H9 (cell line): ENCODE data around the gene DARS1. TPM values are rescaled to one million over a fixed set of nuclear protein-coding genes. Genes with fewer than 3 reads are reported as not detected.

ENCODE experiments used
- DNase-seq: peaks from one replicate; pipeline ENCODE4 v3.0.0-alpha.2; 2017
- H2AFZ ChIP-seq: one replicate; pipeline ENCODE4 v1.6.1; 2013; ENCODE audit warnings: mild to moderate bottlenecking, low read length, control low read depth, moderate library complexity
- H2AK5ac ChIP-seq: 2 replicates; pipeline ENCODE4 v1.6.1; 2013; ENCODE audit warnings: low read length, control low read depth, mixed read lengths; ENCODE audit not compliant: insufficient read length
- H2BK120ac ChIP-seq: one replicate; pipeline ENCODE4 v1.6.1; 2013; ENCODE audit warnings: low read depth, mild to moderate bottlenecking, low read length, control low read depth, inconsistent platforms; ENCODE audit not compliant: poor library complexity, severe bottlenecking
- H2BK12ac ChIP-seq: 2 replicates; pipeline ENCODE4 v1.6.1; 2013; ENCODE audit warnings: low read length, control low read depth, mixed read lengths, low read depth; ENCODE audit not compliant: insufficient read length
- H2BK15ac ChIP-seq: 2 replicates; pipeline ENCODE4 v1.6.1; 2013; ENCODE audit warnings: low read depth, low read length, control low read depth
- H2BK20ac ChIP-seq: one replicate; pipeline ENCODE4 v1.6.1; 2013; ENCODE audit warnings: low read depth, mild to moderate bottlenecking, low read length, control low read depth, inconsistent platforms; ENCODE audit not compliant: poor library complexity, severe bottlenecking
- H2BK5ac ChIP-seq: 2 replicates; pipeline ENCODE4 v1.6.1; 2013; ENCODE audit warnings: low read length, control low read depth, mixed read lengths; ENCODE audit not compliant: insufficient read length
- H3K14ac ChIP-seq: 2 replicates; pipeline ENCODE4 v1.6.1; 2013; ENCODE audit warnings: low read length, control low read depth; ENCODE audit not compliant: insufficient read depth
- H3K18ac ChIP-seq: 2 replicates; pipeline ENCODE4 v1.6.1; 2013; ENCODE audit warnings: low read depth, mild to moderate bottlenecking, mixed read lengths, low read length, control low read depth; ENCODE audit not compliant: insufficient read length
- H3K23ac ChIP-seq: 2 replicates; pipeline ENCODE4 v1.6.1; 2013; ENCODE audit warnings: low read length, control low read depth, mixed read lengths, low read depth; ENCODE audit not compliant: insufficient read length
- H3K23me2 ChIP-seq: 2 replicates; pipeline ENCODE4 v1.6.1; 2013; ENCODE audit warnings: low read depth, mild to moderate bottlenecking, mixed read lengths, low read length, control low read depth; ENCODE audit not compliant: insufficient read length, poor library complexity, severe bottlenecking
- H3K27ac ChIP-seq: 2 replicates; pipeline ENCODE4 v1.5.1; 2013; ENCODE audit warnings: low read length, control low read depth, mixed read lengths, low read depth; ENCODE audit not compliant: insufficient read length
- H3K27me3 ChIP-seq: 2 replicates; pipeline ENCODE4 v1.6.1; 2013; ENCODE audit warnings: low read length, control low read depth, inconsistent platforms; ENCODE audit not compliant: insufficient read depth
- H3K4ac ChIP-seq: 2 replicates; pipeline ENCODE4 v1.6.1; 2013; ENCODE audit warnings: low read depth, mild to moderate bottlenecking, control low read depth, inconsistent platforms, low read length, moderate library complexity
- H3K4me1 ChIP-seq: 2 replicates; pipeline ENCODE4 v1.6.1; 2013; ENCODE audit warnings: low read length, control low read depth, inconsistent platforms; ENCODE audit not compliant: insufficient read depth
- H3K4me2 ChIP-seq: 2 replicates; pipeline ENCODE4 v1.6.1; 2013; ENCODE audit warnings: low read length, control low read depth, mixed read lengths; ENCODE audit not compliant: insufficient read length, insufficient read depth
- H3K56ac ChIP-seq: 2 replicates; pipeline ENCODE4 v1.6.1; 2013; ENCODE audit warnings: low read depth, mild to moderate bottlenecking, mixed read lengths, low read length, control low read depth; ENCODE audit not compliant: insufficient read length
- H3K79me1 ChIP-seq: 2 replicates; pipeline ENCODE4 v1.6.1; 2013; ENCODE audit warnings: low read depth, mild to moderate bottlenecking, moderate library complexity, low read length, control low read depth, inconsistent platforms; ENCODE audit not compliant: insufficient read depth, poor library complexity, severe bottlenecking
- H3K79me2 ChIP-seq: 2 replicates; pipeline ENCODE4 v1.6.1; 2013; ENCODE audit warnings: low read length, control low read depth, inconsistent platforms; ENCODE audit not compliant: insufficient read depth
- H3K9ac ChIP-seq: 2 replicates; pipeline ENCODE4 v1.6.1; 2013; ENCODE audit warnings: low read length, control low read depth, mixed read lengths; ENCODE audit not compliant: insufficient read length; ENCODE audit errors: extremely low read depth
- H3K9me3 ChIP-seq: one replicate; pipeline ENCODE4 v1.6.1; 2013; ENCODE audit warnings: low read depth, low read length, inconsistent platforms; ENCODE audit not compliant: control insufficient read depth
- H3T11ph ChIP-seq: one replicate; pipeline ENCODE4 v1.6.1; 2013; ENCODE audit warnings: mild to moderate bottlenecking, low read length, control low read depth, inconsistent platforms
- H4K20me1 ChIP-seq: one replicate; pipeline ENCODE4 v1.6.1; 2013; ENCODE audit not compliant: control insufficient read depth, insufficient read length, insufficient read depth
- H4K5ac ChIP-seq: 2 replicates; pipeline ENCODE4 v1.6.1; 2013; ENCODE audit warnings: low read depth, mild to moderate bottlenecking, mixed read lengths, low read length, control low read depth; ENCODE audit not compliant: insufficient read length
- H4K8ac ChIP-seq: replicated peaks from 2 replicates; pipeline ENCODE4 v1.6.1; 2013; ENCODE audit warnings: low read length, control low read depth, mixed read lengths, low read depth; ENCODE audit not compliant: insufficient read length
- H4K91ac ChIP-seq: 2 replicates; pipeline ENCODE4 v1.6.1; 2013; ENCODE audit warnings: low read depth, mild to moderate bottlenecking, moderate library complexity, mixed read lengths, low read length, control low read depth; ENCODE audit not compliant: insufficient read length
- H3K27ac Mint-ChIP-seq, 3 experiments: 2 replicates in 2 of 3; 3 replicates in 1 of 3; pipeline ENCODE4 v1.8.0; 2020 to 2021; ENCODE audit warnings: mixed read lengths in 3 of 3, mild to moderate bottlenecking in 1 of 3, moderate library complexity in 1 of 3
- H3K27me3 Mint-ChIP-seq: 2 replicates; pipeline ENCODE4 v1.8.0; 2021; ENCODE audit warnings: low read depth, mild to moderate bottlenecking, moderate library complexity, mixed read lengths
- H3K36me3 Mint-ChIP-seq, 3 experiments: 2 replicates in 2 of 3; 3 replicates in 1 of 3; pipeline ENCODE4 v1.8.0; 2020 to 2021; ENCODE audit warnings: low read depth in 3 of 3, mixed read lengths in 3 of 3; ENCODE audit not compliant: insufficient read depth in 1 of 3
- H3K4me1 Mint-ChIP-seq, 2 experiments: 2 replicates each; pipeline ENCODE4 v1.8.0; 2020; ENCODE audit warnings: mixed read lengths in 2 of 2
- H3K4me3 Mint-ChIP-seq, 2 experiments: 2 replicates in 1 of 2; 3 replicates in 1 of 2; pipeline ENCODE4 v1.8.0; 2020 to 2021; ENCODE audit warnings: mild to moderate bottlenecking in 2 of 2, mixed read lengths in 2 of 2, moderate library complexity in 1 of 2
- H3K9me3 Mint-ChIP-seq, 2 experiments: 2 replicates in 1 of 2; 3 replicates in 1 of 2; pipeline ENCODE4 v1.8.0; 2020; ENCODE audit warnings: mild to moderate bottlenecking in 2 of 2, mixed read lengths in 2 of 2, moderate library complexity in 1 of 2
- WGBS: extraction: QIAGEN DNeasy Blood & Tissue Kit; methylation state at CpG from one replicate; pipeline ENCODE4 v1.1.7; 2013; ENCODE audit warnings: missing lambda C conversion rate, low lambda C conversion rate, mixed read lengths; ENCODE audit not compliant: insufficient read length; ENCODE audit errors: extremely low coverage; 5-methylcytosine and 5-hydroxymethylcytosine counted together
- total RNA-seq: library from RNA; stranded (reverse); gene quantifications from 2 replicates; pipeline ENCODE4 v1.2.1, GENCODE V29; 2021
- TF ChIP-seq, protein P1 (sequence below): fragments of 200-600 bp; sonication (generic); conservative IDR thresholded peaks from 3 replicates; pipeline ENCODE4 v1.8.0; 2021; ENCODE audit warnings: antibody characterized with exemption, mild to moderate bottlenecking

DARS1 gene
- total RNA-seq, 1 experiment from 2014 or later = 117 TPM

DNA sequence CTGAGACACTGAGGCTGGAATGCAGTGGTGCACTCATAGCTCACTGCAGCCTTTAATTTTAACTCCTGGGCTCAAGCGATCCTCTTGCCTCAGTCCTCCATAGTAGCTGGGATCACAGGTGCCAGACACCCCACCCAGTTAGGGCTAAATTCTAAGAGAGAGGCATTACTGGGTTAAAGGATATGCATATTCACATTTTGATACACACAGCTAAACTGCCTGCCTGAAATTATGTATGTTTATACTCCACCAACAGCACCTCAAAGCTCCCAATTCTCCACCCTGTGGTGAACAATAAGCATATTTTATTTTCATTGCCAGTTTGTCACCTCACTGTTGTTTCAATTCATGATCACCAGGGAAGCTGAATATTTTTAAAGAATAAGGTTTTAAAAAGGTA lies 90.5 kb downstream of the DARS1 start:
- Histone ChIP-seq H3K9ac (no peak overlapping the region), H3K9me3 (no peaks in the 10 kb centered on the region), H4K8ac (no peak overlapping the region), H4K5ac (no peak overlapping the region), H4K91ac (no peak overlapping the region), H3K14ac (no peak overlapping the region), H3T11ph (no peak overlapping the region), H3K79me2 (no peaks in the 10 kb centered on the region), H3K79me1 (no peaks in the 10 kb centered on the region), H2AFZ (no peak overlapping the region), H2BK5ac (no peak overlapping the region), H4K20me1 (no peaks in the 10 kb centered on the region), H3K23ac (no peak overlapping the region), H3K23me2 (no peaks in the 10 kb centered on the region), H3K4me2 (no peak overlapping the region), H3K4me1 (peaks cover 4% of the 10 kb centered on the region; the same call in 1 of the 2 replicates), H3K56ac (no peak overlapping the region), H3K4ac (no peak overlapping the region), H2BK12ac (no peak overlapping the region), H3K27me3 (no peaks in the 10 kb centered on the region), H2BK20ac (no peak overlapping the region), H3K18ac (no peak overlapping the region), H2BK15ac (no peak overlapping the region), H2BK120ac (no peak overlapping the region), H2AK5ac (no peak overlapping the region), H3K27ac (no peak overlapping the region)
- Mint-ChIP-seq H3K36me3 (peaks cover 5 to 13% (median 5%) of the 10 kb centered on the region in 3 experiments; a peak in 4 of 7 replicates), H3K27ac (no peak overlapping the region), H3K4me3 (no peak overlapping the region), H3K4me1 (peaks cover 22 to 25% of the 10 kb centered on the region in 2 experiments), H3K9me3 (no peaks in the 10 kb centered on the region; a peak in 1 of 5 replicates), H3K27me3 (no peaks in the 10 kb centered on the region)
- no CpG with 5 or more reads among the region's 1 CpG for WGBS
- TF ChIP-seq, protein P1, sequence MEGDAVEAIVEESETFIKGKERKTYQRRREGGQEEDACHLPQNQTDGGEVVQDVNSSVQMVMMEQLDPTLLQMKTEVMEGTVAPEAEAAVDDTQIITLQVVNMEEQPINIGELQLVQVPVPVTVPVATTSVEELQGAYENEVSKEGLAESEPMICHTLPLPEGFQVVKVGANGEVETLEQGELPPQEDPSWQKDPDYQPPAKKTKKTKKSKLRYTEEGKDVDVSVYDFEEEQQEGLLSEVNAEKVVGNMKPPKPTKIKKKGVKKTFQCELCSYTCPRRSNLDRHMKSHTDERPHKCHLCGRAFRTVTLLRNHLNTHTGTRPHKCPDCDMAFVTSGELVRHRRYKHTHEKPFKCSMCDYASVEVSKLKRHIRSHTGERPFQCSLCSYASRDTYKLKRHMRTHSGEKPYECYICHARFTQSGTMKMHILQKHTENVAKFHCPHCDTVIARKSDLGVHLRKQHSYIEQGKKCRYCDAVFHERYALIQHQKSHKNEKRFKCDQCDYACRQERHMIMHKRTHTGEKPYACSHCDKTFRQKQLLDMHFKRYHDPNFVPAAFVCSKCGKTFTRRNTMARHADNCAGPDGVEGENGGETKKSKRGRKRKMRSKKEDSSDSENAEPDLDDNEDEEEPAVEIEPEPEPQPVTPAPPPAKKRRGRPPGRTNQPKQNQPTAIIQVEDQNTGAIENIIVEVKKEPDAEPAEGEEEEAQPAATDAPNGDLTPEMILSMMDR = no peak
- DNase-seq = no peak
